Cardiac fibroblast (primary cell): Measurements from ENCODE around the gene CCNE1.

Source experiments
- DNase-seq, 2 donors: peaks; one replicate each; pipeline versions ENCODE4 v3.0.0 to v3.0.0-alpha.2; 2010; ENCODE audit warnings: low read depth in 2 of 2
- H3K4me3 ChIP-seq, 2 donors: replicated peaks in 1 of 2; 1 replicate in 1 of 2; 2 replicates in 1 of 2; pipeline ENCODE4 v1.5.1; 2011; ENCODE audit warnings: low read depth in 2 of 2, low read length in 2 of 2, mild to moderate bottlenecking in 2 of 2, moderate library complexity in 1 of 2
- CTCF ChIP-seq: IDR thresholded peaks from one replicate; pipeline ENCODE4 v1.5.1; 2011; ENCODE audit warnings: low read depth, mild to moderate bottlenecking, low read length, inconsistent platforms

Gene CCNE1

GRCh38 chr19:29834991-29835846 is 23.4 kb downstream of the CCNE1 start:
- TF ChIP-seq CTCF = no peak
- H3K4me3 ChIP-seq = no peak overlapping the region
- no peak for DNase-seq

GRCh38 chr19:29836409-29836825 is 24.6 kb downstream of the CCNE1 start:
- DNase-seq = no peak
- no peak overlapping the region for H3K4me3 ChIP-seq
- no peak for TF ChIP-seq CTCF

- no peak for TF ChIP-seq CTCF
- H3K4me3 ChIP-seq = no peak overlapping the region
- no peak for DNase-seq
Observed at GRCh38 chr19:29837448-29837981, 25.7 kb downstream of the CCNE1 start.

- no peak for DNase-seq
- TF ChIP-seq CTCF = no peak
- H3K4me3 ChIP-seq = no peak overlapping the region
Observed at GRCh38 chr19:29837996-29838395, 26.2 kb downstream of the CCNE1 start.

GRCh38 chr19:29840066-29840950 is 28.5 kb downstream of the CCNE1 start:
- no peak overlapping the region for H3K4me3 ChIP-seq
- no peak for DNase-seq
- TF ChIP-seq CTCF = no peak

GRCh38 chr19:29841209-29841558 is 29.4 kb downstream of the CCNE1 start:
- no peak for TF ChIP-seq CTCF
- no peak overlapping the region for H3K4me3 ChIP-seq
- no peak for DNase-seq
